DOHH2 (cell line): ENCODE measurements around the gene SERHL2.
"Not testable (repeated sequence)": the region's sequence is repeated elsewhere in the genome, so short reads cannot be mapped to it uniquely, and the experiment has no call there.

Experiments used
- H3F3A ChIP-seq: fragments of 200-600 bp; sonication (generic), shearing (Covaris generic); 2 replicates; pipeline ENCODE4 v1.6.0; 2016; ENCODE audit warnings: antibody characterized with exemption, mild to moderate bottlenecking; ENCODE audit not compliant: control insufficient read depth, insufficient read depth
- H3K27ac ChIP-seq: fragments of 200-600 bp; sonication (generic); 2 replicates; pipeline ENCODE4 v1.5.1; 2014; ENCODE audit warnings: low read depth, mild to moderate bottlenecking, low read length, moderate library complexity
- H3K27me3 ChIP-seq: fragments of 200-600 bp; sonication (generic); 2 replicates; pipeline ENCODE4 v1.6.1; 2014; ENCODE audit warnings: mild to moderate bottlenecking, low read length, mixed read lengths; ENCODE audit not compliant: control insufficient read depth
- H3K36me3 ChIP-seq: fragments of 200-600 bp; sonication (generic); 2 replicates; pipeline ENCODE4 v1.6.1; 2014; ENCODE audit warnings: mild to moderate bottlenecking, low read length, moderate library complexity, mixed read lengths; ENCODE audit not compliant: control insufficient read depth
- H3K4me1 ChIP-seq: fragments of 200-600 bp; sonication (generic); 2 replicates; pipeline ENCODE4 v1.6.1; 2014; ENCODE audit warnings: mild to moderate bottlenecking, low read length, mixed read lengths; ENCODE audit not compliant: control insufficient read depth
- H3K4me2 ChIP-seq: fragments of 200-600 bp; sonication (generic); 2 replicates; pipeline ENCODE4 v1.6.0; 2014; ENCODE audit warnings: mild to moderate bottlenecking, low read length, moderate library complexity
- H3K4me3 ChIP-seq: fragments of 200-600 bp; sonication (generic); 2 replicates; pipeline ENCODE4 v1.5.1; 2014; ENCODE audit warnings: mild to moderate bottlenecking, low read length, mixed read lengths
- H3K79me2 ChIP-seq: fragments of 200-600 bp; sonication (generic); 2 replicates; pipeline ENCODE4 v1.6.1; 2014; ENCODE audit warnings: mild to moderate bottlenecking, low read length, mixed read lengths; ENCODE audit not compliant: control insufficient read depth
- H3K9me2 ChIP-seq: fragments of 200-600 bp; sonication (generic); replicated peaks from 2 replicates; pipeline ENCODE4 v1.6.1; 2014; ENCODE audit warnings: mild to moderate bottlenecking, low read length, mixed read lengths; ENCODE audit not compliant: control insufficient read depth
- H3K9me3 ChIP-seq: fragments of 200-600 bp; sonication (generic); 2 replicates; pipeline ENCODE4 v1.6.1; 2014; ENCODE audit warnings: antibody characterized with exemption, low read length, mixed read lengths; ENCODE audit not compliant: control insufficient read depth, insufficient read depth
- H4K20me1 ChIP-seq: fragments of 200-600 bp; sonication (generic); 2 replicates; pipeline ENCODE4 v1.6.0; 2014; ENCODE audit warnings: low read depth, mild to moderate bottlenecking, antibody characterized with exemption, low read length, moderate library complexity; ENCODE audit not compliant: control insufficient read depth, insufficient read depth
- EZH2phosphoT487 ChIP-seq: fragments of 200-600 bp; sonication (generic); IDR thresholded peaks from 2 replicates; pipeline ENCODE4 v1.6.1; 2017; ENCODE audit warnings: borderline replicate concordance, mild to moderate bottlenecking, antibody characterized with exemption, low read length, moderate library complexity, mixed read lengths
- TF ChIP-seq, protein P1 (sequence below): fragments of 200-600 bp; sonication (generic); IDR thresholded peaks from one replicate; pipeline ENCODE4 v1.5.1; 2014; ENCODE audit warnings: antibody characterized with exemption, mild to moderate bottlenecking, low read depth, low read length; ENCODE audit not compliant: poor library complexity, severe bottlenecking

The SERHL2 gene

DNA sequence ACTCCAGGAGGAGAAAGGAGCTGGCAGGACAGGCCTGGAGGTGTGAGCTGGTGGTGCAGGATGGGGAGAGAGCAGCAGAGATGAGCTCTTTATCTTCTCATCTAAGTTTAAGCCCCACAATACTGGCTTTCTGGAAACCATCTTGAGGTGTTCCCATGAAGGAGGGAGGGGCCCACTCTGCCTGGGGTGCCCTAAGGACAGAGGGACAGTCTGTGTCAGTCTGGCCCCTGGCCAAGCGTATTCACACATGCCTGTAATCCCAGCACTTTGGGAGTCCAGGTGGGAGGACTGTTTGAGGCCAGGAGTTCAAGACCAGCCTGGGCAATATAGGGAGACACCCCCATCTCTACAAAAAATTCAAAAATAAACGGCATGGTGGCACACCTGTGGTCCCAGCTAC is 8.9 kb downstream of the SERHL2 start:
- Histone ChIP-seq H3K4me2 (peak overlapping the region; percentile 91), H3K9me2 (no peaks in the 10 kb centered on the region), H3K79me2 (peaks cover 4% of the 10 kb centered on the region; the same call in 1 of the 2 replicates), H3K4me3 (peak overlapping the region; percentile 69), H3K27me3 (no peaks in the 10 kb centered on the region), H3K4me1 (peaks cover 34% of the 10 kb centered on the region), H4K20me1 (no peaks in the 10 kb centered on the region), H3K9me3 (no peaks in the 10 kb centered on the region), H3K27ac (peak overlapping the region; percentile 79), H3F3A (peaks cover 13% of the 10 kb centered on the region), H3K36me3 (peaks cover 5% of the 10 kb centered on the region; the same call in 1 of the 2 replicates)
- no peak for TF ChIP-seq EZH2phosphoT487
- TF ChIP-seq, protein P1, sequence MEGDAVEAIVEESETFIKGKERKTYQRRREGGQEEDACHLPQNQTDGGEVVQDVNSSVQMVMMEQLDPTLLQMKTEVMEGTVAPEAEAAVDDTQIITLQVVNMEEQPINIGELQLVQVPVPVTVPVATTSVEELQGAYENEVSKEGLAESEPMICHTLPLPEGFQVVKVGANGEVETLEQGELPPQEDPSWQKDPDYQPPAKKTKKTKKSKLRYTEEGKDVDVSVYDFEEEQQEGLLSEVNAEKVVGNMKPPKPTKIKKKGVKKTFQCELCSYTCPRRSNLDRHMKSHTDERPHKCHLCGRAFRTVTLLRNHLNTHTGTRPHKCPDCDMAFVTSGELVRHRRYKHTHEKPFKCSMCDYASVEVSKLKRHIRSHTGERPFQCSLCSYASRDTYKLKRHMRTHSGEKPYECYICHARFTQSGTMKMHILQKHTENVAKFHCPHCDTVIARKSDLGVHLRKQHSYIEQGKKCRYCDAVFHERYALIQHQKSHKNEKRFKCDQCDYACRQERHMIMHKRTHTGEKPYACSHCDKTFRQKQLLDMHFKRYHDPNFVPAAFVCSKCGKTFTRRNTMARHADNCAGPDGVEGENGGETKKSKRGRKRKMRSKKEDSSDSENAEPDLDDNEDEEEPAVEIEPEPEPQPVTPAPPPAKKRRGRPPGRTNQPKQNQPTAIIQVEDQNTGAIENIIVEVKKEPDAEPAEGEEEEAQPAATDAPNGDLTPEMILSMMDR = no peak

DNA sequence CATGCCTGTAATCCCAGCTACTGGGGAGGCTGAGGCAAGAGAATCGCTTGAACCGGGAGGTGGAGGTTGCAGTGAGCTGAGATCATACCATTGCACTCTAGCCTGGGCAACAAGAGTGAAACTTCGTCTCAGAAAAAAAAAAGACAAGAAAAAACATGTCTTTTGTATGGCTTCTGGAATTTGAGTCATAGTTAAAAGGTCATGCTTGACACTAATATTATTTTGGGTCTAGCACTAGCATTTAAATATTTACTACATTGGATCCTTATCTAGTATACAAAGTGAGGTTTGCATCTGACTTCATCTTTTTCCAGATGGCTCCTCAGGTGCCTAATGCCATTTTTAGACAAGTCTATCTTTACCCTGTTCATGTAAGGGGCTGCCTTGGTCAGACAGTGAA is 10.2 kb downstream of the SERHL2 start:
- H3K79me2 ChIP-seq, H3K4me3 ChIP-seq, H3K27me3 ChIP-seq, H4K20me1 ChIP-seq, H3K9me2 ChIP-seq, H3K9me3 ChIP-seq, H3K27ac ChIP-seq, H3K36me3 ChIP-seq, H3K4me2 ChIP-seq: not testable (repeated sequence)
- Histone ChIP-seq H3K4me1 (peaks cover 34% of the 10 kb centered on the region), H3F3A (peaks cover 18% of the 10 kb centered on the region)

DNA sequence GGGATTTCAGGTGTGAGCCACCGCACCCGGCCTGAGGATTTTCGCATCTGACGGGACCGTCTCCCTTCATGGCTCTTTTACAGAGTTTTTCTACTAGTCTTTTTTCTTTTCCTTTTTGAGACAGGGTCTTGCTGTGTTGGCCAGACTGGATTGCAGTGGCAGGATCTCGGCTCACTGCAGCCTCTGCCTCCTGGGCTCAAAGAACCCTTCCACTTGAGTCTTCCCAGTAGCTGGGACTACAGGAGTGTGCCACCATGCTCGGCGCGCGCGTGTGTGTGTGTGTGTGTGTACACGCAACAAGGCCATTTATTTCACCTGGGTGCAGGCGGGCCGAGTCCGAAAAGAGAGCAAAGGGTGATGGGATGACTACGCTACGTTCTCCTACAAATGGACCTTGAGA is 10.9 kb downstream of the SERHL2 start:
- peaks cover 4% of the 10 kb centered on the region; the same call in 1 of the 2 replicates for H3K79me2 ChIP-seq
- no peaks in the 10 kb centered on the region for H3K9me3 ChIP-seq
- H3K36me3 ChIP-seq = peaks cover 5% of the 10 kb centered on the region
- H3K4me3 ChIP-seq = no peak overlapping the region
- H3K4me2 ChIP-seq = no peak overlapping the region
- no peak overlapping the region for H3K27ac ChIP-seq
- peaks cover 21% of the 10 kb centered on the region for H3F3A ChIP-seq
- H3K9me2 ChIP-seq = no peaks in the 10 kb centered on the region
- H3K27me3 ChIP-seq = no peaks in the 10 kb centered on the region
- TF ChIP-seq, protein P1 = no peak
- TF ChIP-seq EZH2phosphoT487 = no peak
- H4K20me1 ChIP-seq = no peaks in the 10 kb centered on the region
- H3K4me1 ChIP-seq = peaks cover 34% of the 10 kb centered on the region

DNA sequence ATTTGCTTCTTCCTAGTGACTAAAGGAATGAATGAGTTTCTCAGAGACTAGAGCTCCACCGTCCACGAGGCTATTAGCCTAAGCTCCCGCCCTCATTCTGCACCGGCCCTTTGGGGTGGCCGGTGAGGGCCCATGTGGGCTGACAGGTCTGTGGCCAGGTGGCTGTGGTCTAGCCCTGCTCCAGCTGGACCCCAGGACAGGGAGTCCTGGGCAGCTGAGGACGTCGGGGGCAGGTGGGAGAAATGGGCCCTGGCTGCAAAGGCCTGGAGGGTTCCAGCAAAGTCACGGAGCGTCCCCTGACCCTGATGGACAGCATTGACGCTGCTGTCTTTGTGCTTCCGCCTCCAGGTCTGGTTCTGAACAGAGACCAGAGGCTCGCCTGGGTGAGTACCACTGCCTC is 12.2 kb downstream of the SERHL2 start:
- H3K4me1 ChIP-seq = peaks cover 33% of the 10 kb centered on the region
- no peak overlapping the region for H3K27ac ChIP-seq
- H3K9me2 ChIP-seq = no peaks in the 10 kb centered on the region

DNA sequence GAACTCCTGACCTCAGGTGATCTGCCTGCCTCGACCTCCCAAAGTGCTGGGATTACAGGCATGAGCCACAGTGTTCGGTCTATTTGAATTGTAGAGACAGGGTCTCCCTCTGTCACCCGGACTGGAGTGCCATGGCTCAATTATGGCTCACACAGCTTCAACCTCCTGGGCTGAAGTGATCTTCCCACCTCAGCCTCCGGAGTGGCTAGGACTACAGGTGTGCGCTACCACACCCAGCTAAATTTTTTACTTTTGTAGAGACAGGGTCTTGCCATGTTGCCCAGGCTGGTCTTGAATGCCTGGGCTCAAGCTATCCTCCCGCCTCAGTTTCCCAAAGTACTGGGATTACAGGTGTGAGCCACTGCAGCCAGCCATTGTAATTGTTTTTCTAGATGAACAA is 14.2 kb downstream of the SERHL2 start:
- not testable (repeated sequence) for H3K9me2 ChIP-seq, H3K27ac ChIP-seq, H4K20me1 ChIP-seq, H3K27me3 ChIP-seq, H3K79me2 ChIP-seq, H3K4me2 ChIP-seq, H3K36me3 ChIP-seq, H3K9me3 ChIP-seq, H3K4me3 ChIP-seq
- peaks cover 13% of the 10 kb centered on the region for H3K4me1 ChIP-seq
- H3F3A ChIP-seq = peaks cover 32% of the 10 kb centered on the region

More for the DNA sequence above, 12.2 kb downstream of the SERHL2 start:
- Histone ChIP-seq H3K4me2 (no peak overlapping the region), H3K4me3 (no peak overlapping the region), H4K20me1 (no peaks in the 10 kb centered on the region), H3K27me3 (no peaks in the 10 kb centered on the region), H3K79me2 (peaks cover 4% of the 10 kb centered on the region; the same call in 1 of the 2 replicates), H3K9me3 (no peaks in the 10 kb centered on the region), H3K36me3 (peaks cover 5% of the 10 kb centered on the region), H3F3A (peaks cover 21% of the 10 kb centered on the region)
- TF ChIP-seq, protein P1 = no peak
- no peak for TF ChIP-seq EZH2phosphoT487

DNA sequence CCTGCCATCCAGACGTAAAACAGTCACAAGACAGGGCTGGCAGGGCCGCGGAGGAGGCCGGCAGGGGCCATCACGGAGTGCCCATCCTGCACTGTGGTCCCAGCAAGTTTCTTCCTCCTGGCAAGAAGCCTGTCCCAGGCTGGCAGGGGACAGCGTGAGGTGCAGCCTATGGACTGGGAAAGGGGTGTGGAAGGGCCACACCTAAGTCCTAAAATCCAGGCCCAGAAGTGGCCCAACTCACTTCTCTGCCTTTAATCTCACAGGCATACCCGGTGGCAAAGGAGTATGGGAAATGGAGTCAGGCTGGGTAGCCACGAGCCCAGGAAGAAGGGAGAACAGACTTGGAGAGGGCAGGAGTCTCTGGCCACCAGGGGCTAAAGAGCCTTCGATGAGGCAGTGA is 16.8 kb downstream of the SERHL2 start:
- not testable (repeated sequence) for H4K20me1 ChIP-seq, H3K9me3 ChIP-seq, H3K27ac ChIP-seq, H3K4me2 ChIP-seq, H3K9me2 ChIP-seq, H3K4me1 ChIP-seq, H3K79me2 ChIP-seq, H3K4me3 ChIP-seq, H3K27me3 ChIP-seq
- H3K36me3 ChIP-seq = peaks cover 18% of the 10 kb centered on the region
- H3F3A ChIP-seq = peaks cover 29% of the 10 kb centered on the region
